ENCODE results near the gene NUP88. TPM values are rescaled to one million over a fixed set of nuclear protein-coding genes. Genes with fewer than 3 reads are reported as not detected.
A peak's percentile ranks its signal among the peaks of the same experiment; 100 is the strongest.

NUP88 gene
- total RNA-seq, 5 donors from 2014 or later (not counting 1 experiment from before 2014, with no cell fraction given): 88.2 to 124 (median 99.7) TPM

- H3K27me3 Mint-ChIP-seq: no peaks in the 10 kb centered on the region
- CTCF ChIA-PET: no interaction called here
- DNase-seq: no peak
These were observed 53.6 kb downstream of the NUP88 start for GRCh38 chr17:5365831-5366230.

GRCh38 chr17:5364696-5365095 is 54.8 kb downstream of the NUP88 start:
- Histone ChIP-seq H3K27ac (ENCODE audit: low read length) (no peak overlapping the region), H3K9me3 (no peaks in the 10 kb centered on the region), H3K4me1 (ENCODE audit: control insufficient read depth in 1 of 2, extremely low read depth in 1 of 2, insufficient read depth in 2 of 2, low read length in 2 of 2) (no peaks in the 10 kb centered on the region), H3K36me3 (ENCODE audit: control insufficient read depth in 2 of 2, extremely low read depth in 1 of 2, insufficient read depth in 1 of 2, low read length in 1 of 2) (peaks cover 9 to 82% of the 10 kb centered on the region in 2 donors), H3K27me3 (replicated peaks in 1 of 2; ENCODE audit: control insufficient read depth in 2 of 2, extremely low read depth in 1 of 2, insufficient read depth in 2 of 2, low read length in 1 of 2) (no peaks in the 10 kb centered on the region), H3K4me3 (ENCODE audit: control insufficient read depth in 1 of 2, extremely low read depth in 1 of 2, low read length in 1 of 2) (no peak overlapping the region)
- POLR2A ChIA-PET: interaction anchor here in 1 of 2 donors (0.7 kb wide), 1 partner anchor 29 kb away, joined by 6 read pairs; no protein-coding TSS in a partner anchor
- no peaks in the 10 kb centered on the region for H3K9me3 Mint-ChIP-seq
- DNase-seq (no peak), ATAC-seq (replicated peaks in 1 of 4) (no peak)
- peaks cover 44% of the 10 kb centered on the region for H3K36me3 Mint-ChIP-seq
- CTCF ChIA-PET: no interaction called here
- no peaks in the 10 kb centered on the region for H3K27me3 Mint-ChIP-seq
- no peaks in the 10 kb centered on the region for H3K4me1 Mint-ChIP-seq
- H3K27ac Mint-ChIP-seq: no peak overlapping the region
- H3K4me3 Mint-ChIP-seq: no peak overlapping the region

More at GRCh38 chr17:5365831-5366230, 53.6 kb downstream of the NUP88 start:
- ATAC-seq (replicated peaks in 1 of 4): no peak
- Mint-ChIP-seq H3K4me1 (no peaks in the 10 kb centered on the region), H3K9me3 (no peaks in the 10 kb centered on the region), H3K27ac (no peak overlapping the region), H3K4me3 (no peak overlapping the region), H3K36me3 (peaks cover 48% of the 10 kb centered on the region)
- Histone ChIP-seq H3K36me3 (ENCODE audit: control insufficient read depth in 2 of 2, extremely low read depth in 1 of 2, insufficient read depth in 1 of 2, low read length in 1 of 2) (peaks cover 9 to 83% of the 10 kb centered on the region in 2 donors), H3K9me3 (no peaks in the 10 kb centered on the region), H3K4me1 (ENCODE audit: control insufficient read depth in 1 of 2, extremely low read depth in 1 of 2, insufficient read depth in 2 of 2, low read length in 2 of 2) (no peaks in the 10 kb centered on the region), H3K4me3 (ENCODE audit: control insufficient read depth in 1 of 2, extremely low read depth in 1 of 2, low read length in 1 of 2) (no peak overlapping the region), H3K27ac (ENCODE audit: low read length) (no peak overlapping the region), H3K27me3 (replicated peaks in 1 of 2; ENCODE audit: control insufficient read depth in 2 of 2, extremely low read depth in 1 of 2, insufficient read depth in 2 of 2, low read length in 1 of 2) (no peaks in the 10 kb centered on the region)
- POLR2A ChIA-PET: no interaction called here
- 79% methylated on average over 3 of the region's 6 CpGs for WGBS (ENCODE audit: insufficient coverage)

- peak overlapping the region; percentile 34 to 36 for H3K27ac Mint-ChIP-seq
- H3K36me3 Mint-ChIP-seq: peaks cover 43% of the 10 kb centered on the region
- H3K36me3 ChIP-seq (ENCODE audit: control insufficient read depth in 2 of 2, extremely low read depth in 1 of 2, insufficient read depth in 1 of 2, low read length in 1 of 2): peaks cover 9 to 82% of the 10 kb centered on the region in 2 donors
- H3K9me3 ChIP-seq: no peaks in the 10 kb centered on the region
- no peak overlapping the region for H3K4me3 Mint-ChIP-seq
- WGBS (ENCODE audit: insufficient coverage): 100% methylated on average over 1 of the region's 6 CpGs
- no peaks in the 10 kb centered on the region for H3K4me1 Mint-ChIP-seq
- no peaks in the 10 kb centered on the region for H3K9me3 Mint-ChIP-seq
- no peak overlapping the region for H3K27ac ChIP-seq (ENCODE audit: low read length)
- H3K27me3 Mint-ChIP-seq: no peaks in the 10 kb centered on the region
- CTCF ChIA-PET: no interaction called here
- ATAC-seq (replicated peaks in 1 of 4) (no peak), DNase-seq (no peak)
- H3K27me3 ChIP-seq (replicated peaks in 1 of 2; ENCODE audit: control insufficient read depth in 2 of 2, extremely low read depth in 1 of 2, insufficient read depth in 2 of 2, low read length in 1 of 2): no peaks in the 10 kb centered on the region
- no peaks in the 10 kb centered on the region for H3K4me1 ChIP-seq (ENCODE audit: control insufficient read depth in 1 of 2, extremely low read depth in 1 of 2, insufficient read depth in 2 of 2, low read length in 2 of 2)
- POLR2A ChIA-PET: no interaction called here
- H3K4me3 ChIP-seq (ENCODE audit: control insufficient read depth in 1 of 2, extremely low read depth in 1 of 2, low read length in 1 of 2): no peak overlapping the region
These were observed 55.3 kb downstream of the NUP88 start for GRCh38 chr17:5364156-5364555.

GRCh38 chr17:5362162-5362811 is 57.2 kb downstream of the NUP88 start:
- no peaks in the 10 kb centered on the region for H3K9me3 ChIP-seq
- no peaks in the 10 kb centered on the region for H3K9me3 Mint-ChIP-seq
- H3K4me1 ChIP-seq (ENCODE audit: control insufficient read depth in 1 of 2, extremely low read depth in 1 of 2, insufficient read depth in 2 of 2, low read length in 2 of 2): no peaks in the 10 kb centered on the region
- H3K4me3 ChIP-seq (ENCODE audit: control insufficient read depth in 1 of 2, extremely low read depth in 1 of 2, low read length in 1 of 2): no peak overlapping the region
- H3K27ac ChIP-seq (ENCODE audit: low read length): no peak overlapping the region
- ATAC-seq (replicated peaks in 1 of 4) (no peak), DNase-seq (no peak)
- H3K27me3 ChIP-seq (replicated peaks in 1 of 2; ENCODE audit: control insufficient read depth in 2 of 2, extremely low read depth in 1 of 2, insufficient read depth in 2 of 2, low read length in 1 of 2): no peaks in the 10 kb centered on the region
- POLR2A ChIA-PET: no interaction called here
- CTCF ChIA-PET: no interaction called here
- H3K27me3 Mint-ChIP-seq: no peaks in the 10 kb centered on the region
- H3K36me3 Mint-ChIP-seq: peaks cover 40% of the 10 kb centered on the region
- WGBS (ENCODE audit: insufficient coverage): 100% methylated on average over 4 of the region's 7 CpGs
- no peak overlapping the region for H3K27ac Mint-ChIP-seq
- H3K36me3 ChIP-seq (ENCODE audit: control insufficient read depth in 2 of 2, extremely low read depth in 1 of 2, insufficient read depth in 1 of 2, low read length in 1 of 2): peaks cover 0 to 81% of the 10 kb centered on the region in 2 donors
- H3K4me1 Mint-ChIP-seq: no peaks in the 10 kb centered on the region
- H3K4me3 Mint-ChIP-seq: no peak overlapping the region

- Mint-ChIP-seq H3K27me3 (no peaks in the 10 kb centered on the region), H3K36me3 (peaks cover 40% of the 10 kb centered on the region), H3K4me1 (no peaks in the 10 kb centered on the region), H3K9me3 (no peaks in the 10 kb centered on the region), H3K4me3 (no peak overlapping the region), H3K27ac (no peak overlapping the region)
- 96% methylated on average over 6 of the region's 9 CpGs for WGBS (ENCODE audit: insufficient coverage)
- H3K27ac ChIP-seq (ENCODE audit: low read length): no peak overlapping the region
- ATAC-seq (replicated peaks in 1 of 4) (no peak), DNase-seq (no peak)
- no peaks in the 10 kb centered on the region for H3K27me3 ChIP-seq (replicated peaks in 1 of 2; ENCODE audit: control insufficient read depth in 2 of 2, extremely low read depth in 1 of 2, insufficient read depth in 2 of 2, low read length in 1 of 2)
- no peaks in the 10 kb centered on the region for H3K4me1 ChIP-seq (ENCODE audit: control insufficient read depth in 1 of 2, extremely low read depth in 1 of 2, insufficient read depth in 2 of 2, low read length in 2 of 2)
- CTCF ChIA-PET: no interaction called here
- peaks cover 0 to 80% of the 10 kb centered on the region in 2 donors for H3K36me3 ChIP-seq (ENCODE audit: control insufficient read depth in 2 of 2, extremely low read depth in 1 of 2, insufficient read depth in 1 of 2, low read length in 1 of 2)
- no peak overlapping the region for H3K4me3 ChIP-seq (ENCODE audit: control insufficient read depth in 1 of 2, extremely low read depth in 1 of 2, low read length in 1 of 2)
- POLR2A ChIA-PET: no interaction called here
- no peaks in the 10 kb centered on the region for H3K9me3 ChIP-seq
These were observed 58.0 kb downstream of the NUP88 start for GRCh38 chr17:5361426-5361825.

GRCh38 chr17:5355421-5356129 is 63.9 kb downstream of the NUP88 start:
- no peaks in the 10 kb centered on the region for H3K27me3 ChIP-seq (replicated peaks in 1 of 2; ENCODE audit: control insufficient read depth in 2 of 2, extremely low read depth in 1 of 2, insufficient read depth in 2 of 2, low read length in 1 of 2)
- no peaks in the 10 kb centered on the region for H3K4me1 Mint-ChIP-seq
- ChIA-PET POLR2A (no interaction called here), CTCF (no interaction called here)
- H3K27ac ChIP-seq (ENCODE audit: low read length): no peak overlapping the region
- no CpG with 5 or more reads among the region's 3 CpGs for WGBS (ENCODE audit: insufficient coverage)
- no peak overlapping the region for H3K4me3 ChIP-seq (ENCODE audit: control insufficient read depth in 1 of 2, extremely low read depth in 1 of 2, low read length in 1 of 2)
- H3K27ac Mint-ChIP-seq: peak overlapping the region in 1 of 2 donors; percentile 11
- no peak for ATAC-seq (replicated peaks in 1 of 4)
- H3K4me3 Mint-ChIP-seq: no peak overlapping the region
- DNase-seq: no peak
- H3K9me3 ChIP-seq: no peaks in the 10 kb centered on the region
- H3K36me3 ChIP-seq (ENCODE audit: control insufficient read depth in 2 of 2, extremely low read depth in 1 of 2, insufficient read depth in 1 of 2, low read length in 1 of 2): peaks cover 7 to 74% of the 10 kb centered on the region in 2 donors
- no peaks in the 10 kb centered on the region for H3K9me3 Mint-ChIP-seq
- H3K4me1 ChIP-seq (ENCODE audit: control insufficient read depth in 1 of 2, extremely low read depth in 1 of 2, insufficient read depth in 2 of 2, low read length in 2 of 2): no peaks in the 10 kb centered on the region
- no peaks in the 10 kb centered on the region for H3K27me3 Mint-ChIP-seq
- peaks cover 43% of the 10 kb centered on the region for H3K36me3 Mint-ChIP-seq
